T-helper 2 cell treated with Interferon-gamma antibody and Interleukin-4, amounts not matched to agents 5 μg/mL and 100 μg/mL, for 36 hours (primary cell): Measurements from ENCODE around the gene BRD1.

Experiments
- DNase-seq: peaks from one replicate; pipeline ENCODE4 v3.0.0; 2021; ENCODE audit warnings: low spot score
- H3K27ac Mint-ChIP-seq: one replicate; pipeline ENCODE4 v1.8.0; 2021; ENCODE audit warnings: mild to moderate bottlenecking, mixed read lengths
- H3K27me3 Mint-ChIP-seq: one replicate; pipeline ENCODE4 v1.8.0; 2021; ENCODE audit warnings: low read depth, mixed read lengths
- H3K36me3 Mint-ChIP-seq: one replicate; pipeline ENCODE4 v1.8.0; 2021; ENCODE audit warnings: low read depth, mixed read lengths
- H3K4me1 Mint-ChIP-seq: one replicate; pipeline ENCODE4 v1.8.0; 2021; ENCODE audit warnings: low read depth, mixed read lengths
- H3K4me3 Mint-ChIP-seq: one replicate; pipeline ENCODE4 v1.8.0; 2022; ENCODE audit warnings: mild to moderate bottlenecking, moderate library complexity, mixed read lengths
- H3K9me3 Mint-ChIP-seq: one replicate; pipeline ENCODE4 v1.8.0; 2021; ENCODE audit warnings: mixed read lengths

BRD1 gene

DNA sequence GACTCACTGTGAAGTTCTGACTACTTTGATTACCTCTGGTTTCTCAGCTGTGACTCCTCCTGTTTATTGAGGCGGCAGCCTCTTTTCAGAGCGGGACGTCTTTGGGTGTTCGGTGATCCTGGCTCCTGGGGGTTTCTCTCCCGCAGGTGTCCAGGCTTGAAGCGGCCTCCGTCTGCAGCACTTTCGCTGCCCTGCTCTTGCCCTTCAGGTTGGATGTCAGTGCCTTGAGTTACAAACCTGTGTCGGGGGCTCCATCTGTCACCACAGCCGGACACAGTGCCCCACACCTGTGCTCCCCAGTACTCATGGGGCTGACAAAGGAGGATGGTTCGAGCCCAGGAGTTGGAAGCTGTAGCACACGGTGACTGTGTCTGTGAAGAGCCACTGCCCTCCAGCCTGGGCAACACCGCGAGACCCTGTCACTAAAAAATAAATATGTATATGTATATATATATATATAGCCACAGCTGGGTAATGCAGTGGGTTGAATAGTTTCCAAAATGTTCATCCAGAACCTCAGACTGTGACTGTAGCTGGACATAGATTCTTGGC, 104.1 kb downstream of the BRD1 start:
- Mint-ChIP-seq H3K27me3 (peaks cover 24% of the 10 kb centered on the region), H3K9me3 (no peaks in the 10 kb centered on the region), H3K4me1 (peaks cover 7% of the 10 kb centered on the region), H3K36me3 (no peaks in the 10 kb centered on the region), H3K27ac (peak overlapping the region; percentile 58), H3K4me3 (peak overlapping the region; percentile 86)
- no peak for DNase-seq
